H1 (cell line): ENCODE measurements around the gene MIB2. TPM values are rescaled to one million over a fixed set of nuclear protein-coding genes. Genes with fewer than 3 reads are reported as not detected.

ENCODE experiments used
- CTCF ChIA-PET: fragments of 300-600 bp; sonication (Branson Sonifier 250); formaldehyde crosslinking; loops from one replicate; lab custom pipeline; 2021; ENCODE audit not compliant: partially characterized antibody; lab: Charles Lee
- POLR2A ChIA-PET: fragments of 300-600 bp; sonication (Branson Sonifier 250); formaldehyde crosslinking; loops from one replicate; lab custom pipeline; 2021; ENCODE audit warnings: inconsistent platforms; ENCODE audit not compliant: partially characterized antibody; lab: Charles Lee
- DNase-seq, 2 experiments: peaks; one replicate each; pipeline versions ENCODE4 v3.0.0 to v3.0.0-alpha.2; 2010 to 2022; ENCODE audit warnings: low spot score in 2 of 2, low read depth in 1 of 2, mixed read lengths in 1 of 2
- FAIRE-seq: peaks from 2 replicates; lab custom pipeline; 2011; peaks lifted over from hg19 to GRCh38; lab: Jason Lieb, UNC
- H2AFZ ChIP-seq: 2 replicates; pipeline ENCODE4 v1.8.1; 2012; ENCODE audit warnings: low read length, inconsistent platforms
- H2AK5ac ChIP-seq: 2 replicates; pipeline ENCODE4 v1.6.1; 2013; ENCODE audit warnings: low read depth, low read length
- H2BK120ac ChIP-seq: replicated peaks from 2 replicates; pipeline ENCODE3; 2013; ENCODE audit warnings: low read depth, low read length, inconsistent platforms
- H2BK12ac ChIP-seq: 2 replicates; pipeline ENCODE4 v1.6.1; 2013; ENCODE audit warnings: low read depth, low read length
- H2BK15ac ChIP-seq: 2 replicates; pipeline ENCODE4 v1.6.1; 2013; ENCODE audit warnings: low read length
- H2BK20ac ChIP-seq: 2 replicates; pipeline ENCODE4 v1.6.1; 2013; ENCODE audit warnings: low read length
- H2BK5ac ChIP-seq: 2 replicates; pipeline ENCODE4 v1.6.1; 2013; ENCODE audit warnings: low read depth, low read length
- H3K14ac ChIP-seq: 2 replicates; pipeline ENCODE4 v1.6.1; 2013; ENCODE audit warnings: inconsistent platforms; ENCODE audit not compliant: insufficient read length
- H3K18ac ChIP-seq: 2 replicates; pipeline ENCODE4 v1.6.1; 2013; ENCODE audit warnings: low read length; ENCODE audit errors: extremely low read depth
- H3K23ac ChIP-seq: 2 replicates; pipeline ENCODE4 v1.6.1; 2013; ENCODE audit warnings: inconsistent platforms; ENCODE audit not compliant: insufficient read length
- H3K23me2 ChIP-seq: 2 replicates; pipeline ENCODE4 v1.6.1; 2013; ENCODE audit warnings: low read depth, low read length
- H3K27ac ChIP-seq: 2 replicates; pipeline ENCODE4 v1.6.1; 2011; ENCODE audit warnings: low read depth, low read length, inconsistent platforms
- H3K27me3 ChIP-seq, 4 experiments: replicated peaks in 1 of 4; 1 replicate in 1 of 4; 2 replicates in 3 of 4; pipeline versions ENCODE4 v1.6.1 to v1.8.1; 2011 to 2013; ENCODE audit warnings: low read length in 3 of 4, mild to moderate bottlenecking in 3 of 4, inconsistent platforms in 2 of 4, mixed read lengths in 2 of 4, moderate library complexity in 1 of 4; ENCODE audit not compliant: control insufficient read depth in 3 of 4, insufficient read depth in 3 of 4; ENCODE audit errors: extremely low read depth in 1 of 4
- H3K36me3 ChIP-seq, 4 experiments: 2 replicates each; pipeline versions ENCODE4 v1.6.1 to v1.8.1; 2011 to 2013; ENCODE audit warnings: mild to moderate bottlenecking in 4 of 4, low read length in 3 of 4, moderate library complexity in 2 of 4, control low read depth in 1 of 4, inconsistent platforms in 1 of 4; ENCODE audit not compliant: insufficient read depth in 4 of 4, control insufficient read depth in 2 of 4
- H3K4ac ChIP-seq: replicated peaks from 2 replicates; pipeline ENCODE3; 2013; ENCODE audit warnings: low read length, low read depth, mixed read lengths, inconsistent platforms; ENCODE audit not compliant: insufficient read length
- H3K4me1 ChIP-seq, 4 experiments: replicated peaks in 1 of 4; 1 replicate in 1 of 4; 2 replicates in 3 of 4; pipeline versions ENCODE4 v1.6.1 to v1.8.1; 2011 to 2013; ENCODE audit warnings: low read length in 3 of 4, inconsistent platforms in 2 of 4, mixed read lengths in 1 of 4; ENCODE audit not compliant: insufficient read depth in 4 of 4, control insufficient read depth in 3 of 4
- H3K4me2 ChIP-seq, 2 experiments: 2 replicates each; pipeline versions ENCODE4 v1.6.1 to v1.8.1; 2011 to 2013; ENCODE audit warnings: low read depth in 2 of 2, low read length in 2 of 2, control low read depth in 1 of 2, inconsistent platforms in 1 of 2, mild to moderate bottlenecking in 1 of 2; ENCODE audit not compliant: insufficient read depth in 1 of 2
- H3K4me3 ChIP-seq, 4 experiments: fragments of 200-600, 300-600 bp in 1 of 4; sonication (generic), shearing (Covaris generic), sonication (Bioruptor Twin) in 1 of 4; 2 replicates each; pipeline versions ENCODE4 v1.5.1 to v1.8.1; 2011 to 2016; ENCODE audit warnings: low read length in 4 of 4, low read depth in 3 of 4, control low read depth in 2 of 4, inconsistent platforms in 2 of 4, mild to moderate bottlenecking in 2 of 4, mixed read lengths in 1 of 4, moderate library complexity in 1 of 4; ENCODE audit not compliant: insufficient read depth in 2 of 4; ENCODE audit errors: extremely low read depth in 1 of 4
- H3K56ac ChIP-seq: replicated peaks from 2 replicates; pipeline ENCODE3; 2013; ENCODE audit warnings: low read depth, mild to moderate bottlenecking, mixed read lengths, low read length, inconsistent platforms; ENCODE audit not compliant: insufficient read length
- H3K79me1 ChIP-seq: 2 replicates; pipeline ENCODE4 v1.6.1; 2013; ENCODE audit warnings: low read depth, low read length, control low read depth
- H3K79me2 ChIP-seq, 2 experiments: 2 replicates each; pipeline versions ENCODE4 v1.6.1 to v1.8.1; 2012 to 2013; ENCODE audit warnings: low read length in 2 of 2, mild to moderate bottlenecking in 2 of 2, inconsistent platforms in 1 of 2; ENCODE audit not compliant: insufficient read depth in 2 of 2, control insufficient read depth in 1 of 2
- H3K9ac ChIP-seq, 4 experiments: replicated peaks in 1 of 4; 1 replicate in 1 of 4; 2 replicates in 3 of 4; pipeline versions ENCODE4 v1.6.1 to v1.8.1; 2011 to 2013; ENCODE audit warnings: low read depth in 3 of 4, low read length in 3 of 4, control low read depth in 2 of 4, mild to moderate bottlenecking in 2 of 4, moderate library complexity in 2 of 4, inconsistent platforms in 1 of 4; ENCODE audit errors: extremely low read depth in 1 of 4
- H3K9me3 ChIP-seq, 2 experiments: 2 replicates each; pipeline versions ENCODE4 v1.6.1 to v1.8.1; 2012 to 2013; ENCODE audit warnings: mild to moderate bottlenecking in 2 of 2, moderate library complexity in 2 of 2, control low read depth in 1 of 2, inconsistent platforms in 1 of 2, low read depth in 1 of 2, low read length in 1 of 2, mixed read lengths in 1 of 2; ENCODE audit not compliant: insufficient read depth in 2 of 2
- H4K20me1 ChIP-seq, 2 experiments: replicated peaks in 1 of 2; 2 replicates each; pipeline versions ENCODE3 to v1.8.1; 2011 to 2013; ENCODE audit warnings: inconsistent platforms in 2 of 2, low read length in 2 of 2, mild to moderate bottlenecking in 1 of 2; ENCODE audit not compliant: insufficient read depth in 2 of 2, control insufficient read depth in 1 of 2
- H4K5ac ChIP-seq: 2 replicates; pipeline ENCODE4 v1.6.1; 2013; ENCODE audit warnings: low read length, low read depth, mixed read lengths, inconsistent platforms; ENCODE audit not compliant: insufficient read length
- H4K8ac ChIP-seq: 2 replicates; pipeline ENCODE4 v1.8.0; 2013; ENCODE audit warnings: mild to moderate bottlenecking, moderate library complexity, low read length, inconsistent platforms; ENCODE audit not compliant: insufficient read depth; ENCODE audit errors: extremely low read depth
- H4K91ac ChIP-seq: replicated peaks from 2 replicates; pipeline ENCODE3; 2013; ENCODE audit warnings: low read length, mixed read lengths, inconsistent platforms; ENCODE audit not compliant: insufficient read length
- CREB1 ChIP-seq: IDR thresholded peaks from 2 replicates; pipeline ENCODE4 v1.6.1; 2012; ENCODE audit warnings: inconsistent platforms
- E2F6 ChIP-seq: IDR thresholded peaks from 2 replicates; pipeline ENCODE4 v1.6.1; 2012; ENCODE audit warnings: inconsistent platforms
- EZH2 ChIP-seq: fragments of 200-600 bp; sonication (generic); IDR thresholded peaks from 2 replicates; pipeline ENCODE4 v1.7.1; 2012; ENCODE audit warnings: low read depth, mild to moderate bottlenecking, moderate library complexity, low read length, inconsistent platforms; ENCODE audit not compliant: severe bottlenecking
- PHF8 ChIP-seq: fragments of 200-600 bp; sonication (generic); conservative IDR thresholded peaks from 2 replicates; pipeline ENCODE4 v1.7.1; 2012; ENCODE audit warnings: low read depth, mild to moderate bottlenecking, inconsistent platforms, low read length, moderate library complexity
- POLR2AphosphoS5 ChIP-seq: IDR thresholded peaks from 2 replicates; pipeline ENCODE4 v1.6.1; 2011; ENCODE audit warnings: low read depth, low read length
- POU5F1 ChIP-seq: IDR thresholded peaks from 2 replicates; pipeline ENCODE4 v1.6.1; 2011; ENCODE audit warnings: low read depth, mild to moderate bottlenecking, low read length, moderate library complexity
- SIN3A ChIP-seq, 2 experiments: IDR thresholded peaks in 1 of 2; conservative IDR thresholded peaks in 1 of 2; 2 replicates each; pipeline ENCODE4 v1.6.1; 2011 to 2012; ENCODE audit warnings: low read length in 2 of 2, improper control_type of control experiment in 1 of 2, low read depth in 1 of 2, mild to moderate bottlenecking in 1 of 2
- SRF ChIP-seq: IDR thresholded peaks from 2 replicates; pipeline ENCODE4 v1.6.1; 2011; ENCODE audit warnings: mild to moderate bottlenecking, low read depth, low read length, moderate library complexity
- SUZ12 ChIP-seq: fragments of 200-600 bp; sonication (generic); IDR thresholded peaks from 2 replicates; pipeline ENCODE4 v1.6.1; 2012; ENCODE audit warnings: mild to moderate bottlenecking, inconsistent platforms, low read length, moderate library complexity, mixed read lengths
- TBP ChIP-seq: IDR thresholded peaks from 2 replicates; pipeline ENCODE4 v1.6.1; 2011; ENCODE audit warnings: low read depth, low read length, improper control_type of control experiment
- WGBS, 2 experiments: shearing (Covaris generic) in 1 of 2; methylation state at CpG; one replicate each; pipeline versions ENCODE4 v1.1.6 to v1.1.7; 2013 to 2015; ENCODE audit warnings: low lambda C conversion rate in 2 of 2, mixed read lengths in 2 of 2, inconsistent platforms in 1 of 2, low coverage in 1 of 2, missing lambda C conversion rate in 1 of 2; ENCODE audit not compliant: insufficient replicate concordance in 2 of 2, insufficient coverage in 1 of 2, insufficient read length in 1 of 2; ENCODE audit errors: extremely low coverage in 1 of 2, missing lambda C conversion rate in 1 of 2; 5-methylcytosine and 5-hydroxymethylcytosine counted together
- polyA plus RNA-seq, 7 experiments: library from polyadenylated mRNA; depleted of rRNA in 3 of 7; stranded (reverse) in 5 of 7; unstranded in 2 of 7; fragments of >200 nt in 5 of 7; fragments of 200-250 nt in 2 of 7; gene quantifications; 1 replicate in 5 of 7; 2 replicates in 1 of 7; 4 replicates in 1 of 7; pipeline versions ENCODE4 v1.2.1 to v1.2.3, GENCODE V29; 2011 to 2013; ENCODE audit warnings: missing spikeins in 2 of 7, mixed read lengths in 2 of 7
- total RNA-seq: library from RNA; stranded (reverse); fragmentation: NEBNext Ultra II Directional; extraction: Animal tissue kit (Norgen Biotek cat#: 25700); gene quantifications from 2 replicates; pipeline ENCODE4 v1.2.1, GENCODE V29; 2021

MIB2 gene
- total and polyA plus RNA-seq, 2 of the 8 experiments (the other 6 are each of a cell fraction or from before 2014, with no cell fraction given), result 32.5 to 60.0 TPM

GRCh38 chr1:1671365-1672119 lies 56.2 kb downstream of the MIB2 start:
- Histone ChIP-seq H4K8ac (no peak overlapping the region), H3K4ac (no peak overlapping the region), H3K27ac (no peak overlapping the region), H3K9ac (no peak overlapping the region), H4K20me1 (peaks cover 0 to 6% of the 10 kb centered on the region in 2 experiments), H2BK15ac (no peak overlapping the region), H3K23me2 (no peaks in the 10 kb centered on the region), H3K79me1 (no peaks in the 10 kb centered on the region), H2AFZ (no peak overlapping the region), H3K23ac (no peak overlapping the region), H2BK20ac (no peak overlapping the region), H2BK5ac (no peak overlapping the region), H4K5ac (no peak overlapping the region), H3K4me3 (no peak overlapping the region), H3K36me3 (peaks cover 0 to 30% (median 9%) of the 10 kb centered on the region in 4 experiments; a peak in 4 of 8 replicates), H3K56ac (no peak overlapping the region), H3K9me3 (no peaks in the 10 kb centered on the region), H3K14ac (no peak overlapping the region), H3K18ac (no peak overlapping the region), H4K91ac (no peak overlapping the region), H3K4me1 (no peaks in the 10 kb centered on the region), H2AK5ac (no peak overlapping the region), H2BK12ac (no peak overlapping the region), H2BK120ac (no peak overlapping the region), H3K27me3 (no peaks in the 10 kb centered on the region), H3K4me2 (no peak overlapping the region), H3K79me2 (no peaks in the 10 kb centered on the region)
- WGBS, 2 experiments, result 89% methylated on average over 27 of the region's 27 CpGs; no CpG with 5 or more reads in 1 of the 2 experiments
- ChIA-PET CTCF (interaction anchor here (4.4 kb wide), 1 partner anchor 7 kb away, joined by 24 read pairs; no protein-coding TSS in a partner anchor), POLR2A (interaction anchor here (1.4 kb wide), 1 partner anchor 12 kb away, joined by 3 read pairs; no protein-coding TSS in a partner anchor)
- no peak for FAIRE-seq
- no peak for DNase-seq
- TF ChIP-seq EZH2 (no peak), E2F6 (no peak), TBP (no peak), POLR2AphosphoS5 (no peak), SUZ12 (no peak), SIN3A (conservative IDR thresholded peaks at IDR 0.05 in 1 of 2, IDR thresholded peaks at IDR 0.05 in 1 of 2; ENCODE audit: low read depth in 1 of 2, low read length in 2 of 2) (no peak), CREB1 (no peak), POU5F1 (no peak), PHF8 (no peak), SRF (no peak)
